Breast epithelium (tissue), 3 donors: ENCODE results near the gene MAP4K4.

Experiments used
- CTCF ChIP-seq, 3 donors: fragments of 450-650 bp; IDR thresholded peaks; one replicate each; pipeline ENCODE4 v1.5.1; 2016 to 2017; ENCODE audit warnings: antibody characterized with exemption in 3 of 3, mild to moderate bottlenecking in 3 of 3, moderate library complexity in 3 of 3
- POLR2A ChIP-seq: fragments of 450-650 bp; IDR thresholded peaks from one replicate; pipeline ENCODE4 v1.6.1; 2016; ENCODE audit warnings: antibody characterized with exemption, mild to moderate bottlenecking, moderate library complexity
- POLR2AphosphoS5 ChIP-seq, 3 donors: sonication (generic); formaldehyde crosslinking; IDR thresholded peaks; one replicate each; pipeline ENCODE4 v1.6.1; 2017; ENCODE audit warnings: antibody characterized with exemption in 3 of 3

DNA sequence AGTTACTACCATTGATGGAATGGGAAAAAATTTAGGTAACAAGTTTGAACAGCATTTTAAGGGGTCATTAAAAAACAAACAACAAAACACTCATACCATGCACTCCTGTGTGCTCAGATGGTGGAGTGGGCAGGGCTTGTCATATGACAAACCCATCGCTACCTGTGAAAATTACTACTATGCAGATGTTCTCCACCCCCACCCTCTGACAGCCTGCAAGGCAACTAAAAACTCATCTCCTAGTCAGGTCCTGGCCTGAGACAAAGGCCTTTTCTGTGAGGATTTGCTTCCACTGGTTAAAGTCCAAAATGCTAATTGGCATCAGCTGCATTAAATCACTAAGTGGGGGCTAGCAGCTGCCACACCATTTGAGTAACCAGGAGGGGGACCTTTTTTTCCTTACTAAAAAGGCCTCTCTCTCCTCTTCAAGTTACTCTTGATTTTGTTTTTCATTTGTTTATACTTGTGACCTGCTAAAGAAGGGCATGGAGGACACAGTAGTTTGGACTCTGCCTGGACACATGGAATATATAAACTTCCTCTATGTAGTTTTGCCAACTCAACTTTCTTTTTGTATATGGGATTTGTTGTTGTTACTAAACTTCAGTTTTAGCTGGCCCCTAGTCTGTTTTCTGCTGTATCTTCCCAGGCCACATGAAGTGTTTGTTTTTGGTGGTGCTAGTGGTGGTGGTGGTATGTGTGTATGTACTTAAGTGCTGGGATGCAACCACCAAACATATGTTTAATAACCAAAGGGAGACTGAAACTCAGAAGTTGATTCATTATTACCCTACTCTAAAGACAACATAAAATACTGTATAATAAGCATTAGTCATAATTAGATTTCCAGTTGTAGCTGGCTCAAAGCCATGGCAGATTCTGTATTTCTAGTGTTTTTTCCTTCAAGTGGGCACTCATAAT lies 121.3 kb downstream of the MAP4K4 start:
- TF ChIP-seq CTCF (IDR thresholded peaks at IDR 0.05): no peak
- TF ChIP-seq POLR2AphosphoS5 (IDR thresholded peaks at IDR 0.05): no peak
- TF ChIP-seq POLR2A: no peak
